SK-N-SH treated with all-trans-retinoic acid at 6 μM for 48 hours (cell line): ENCODE results near the gene NPR1.

Experiments used
- ATAC-seq: fragments of 200-7000 bp; cut with Tn5 transposase; 3 replicates; pipeline ENCODE4 v1.9.1; 2020; ENCODE audit warnings: mild to moderate bottlenecking, moderate library complexity
- ARNTL ChIP-seq: fragments of 450-650 bp; formaldehyde crosslinking; IDR thresholded peaks from 2 replicates; pipeline ENCODE4 v1.5.0; 2020; ENCODE audit warnings: low read depth, mild to moderate bottlenecking, moderate library complexity, borderline replicate concordance
- BACH2 ChIP-seq: fragments of 250-450 bp; sonication (Bioruptor Pico); IDR thresholded peaks from 2 replicates; pipeline ENCODE4 v1.9.0; 2021; ENCODE audit warnings: mild to moderate bottlenecking, borderline replicate concordance
- CREB5 ChIP-seq: fragments of 250-450 bp; sonication (Bioruptor Pico); IDR thresholded peaks from 2 replicates; pipeline ENCODE4 v1.5.1; 2020; ENCODE audit warnings: low read depth, mild to moderate bottlenecking, moderate library complexity
- CSDC2 ChIP-seq: fragments of 250-450 bp; sonication (Bioruptor Pico); IDR thresholded peaks from 2 replicates; pipeline ENCODE4 v1.5.0; 2020; ENCODE audit warnings: mild to moderate bottlenecking, moderate library complexity
- ESRRG ChIP-seq: fragments of 250-450 bp; sonication (Bioruptor Pico); IDR thresholded peaks from 2 replicates; pipeline ENCODE4 v1.6.1; 2021; ENCODE audit warnings: mild to moderate bottlenecking
- GLIS3 ChIP-seq: fragments of 250-450 bp; sonication (Bioruptor Pico); IDR thresholded peaks from 2 replicates; pipeline ENCODE4 v1.5.0; 2020; ENCODE audit warnings: mild to moderate bottlenecking, moderate library complexity
- ISL1 ChIP-seq: fragments of 250-450 bp; sonication (Bioruptor Pico); IDR thresholded peaks from 2 replicates; pipeline ENCODE4 v2.1.2; 2022; ENCODE audit warnings: mild to moderate bottlenecking, moderate library complexity
- OSR1 ChIP-seq: fragments of 250-450 bp; sonication (Bioruptor Pico); IDR thresholded peaks from 2 replicates; pipeline ENCODE4 v1.8.0; 2022; ENCODE audit warnings: moderate library complexity, mild to moderate bottlenecking, inconsistent platforms
- PATZ1 ChIP-seq: fragments of 250-450 bp; sonication (Bioruptor Pico); IDR thresholded peaks from 2 replicates; pipeline ENCODE4 v1.8.0; 2020; ENCODE audit warnings: mild to moderate bottlenecking, moderate library complexity, borderline replicate concordance
- POU6F1 ChIP-seq: fragments of 250-450 bp; sonication (Bioruptor Pico); IDR thresholded peaks from 2 replicates; pipeline ENCODE4 v1.8.0; 2021; ENCODE audit warnings: low read depth, mild to moderate bottlenecking, moderate library complexity, borderline replicate concordance
- RARB ChIP-seq: fragments of 250-450 bp; sonication (Bioruptor Pico); IDR thresholded peaks from 2 replicates; pipeline ENCODE4 v1.8.0; 2021; ENCODE audit warnings: mild to moderate bottlenecking, moderate library complexity
- TCF4 ChIP-seq: fragments of 250-450 bp; sonication (Bioruptor Pico); IDR thresholded peaks from 2 replicates; pipeline ENCODE4 v1.8.0; 2021; ENCODE audit warnings: mild to moderate bottlenecking, moderate library complexity, borderline replicate concordance
- TOX ChIP-seq: fragments of 250-450 bp; sonication (Bioruptor Pico); IDR thresholded peaks from 2 replicates; pipeline ENCODE4 v1.8.0; 2021; ENCODE audit warnings: mild to moderate bottlenecking, moderate library complexity, borderline replicate concordance
- ZC3H10 ChIP-seq: fragments of 250-450 bp; sonication (Bioruptor Pico); IDR thresholded peaks from 2 replicates; pipeline ENCODE4 v1.5.1; 2021; ENCODE audit warnings: mild to moderate bottlenecking, moderate library complexity
- ZFP3 ChIP-seq: fragments of 250-450 bp; sonication (Bioruptor Pico); IDR thresholded peaks from 2 replicates; pipeline ENCODE4 v1.5.0; 2020; ENCODE audit warnings: mild to moderate bottlenecking, moderate library complexity
- ZFP30 ChIP-seq: fragments of 450-650 bp; formaldehyde crosslinking; IDR thresholded peaks from 2 replicates; pipeline ENCODE4 v1.5.0; 2022; ENCODE audit warnings: mild to moderate bottlenecking, moderate library complexity
- ZNF70 ChIP-seq: fragments of 450-650 bp; formaldehyde crosslinking; IDR thresholded peaks from 2 replicates; pipeline ENCODE4 v1.5.0; 2020; ENCODE audit warnings: mild to moderate bottlenecking, moderate library complexity
- ZNF8 ChIP-seq: fragments of 450-650 bp; formaldehyde crosslinking; IDR thresholded peaks from 2 replicates; pipeline ENCODE4 v1.5.0; 2020; ENCODE audit warnings: mild to moderate bottlenecking, moderate library complexity
- TF ChIP-seq, protein P1 (sequence below): fragments of 250-450 bp; sonication (Bioruptor Pico); IDR thresholded peaks from 2 replicates; pipeline ENCODE4 v1.5.0; 2020; ENCODE audit warnings: mild to moderate bottlenecking, moderate library complexity

The NPR1 gene

GRCh38 chr1:153741986-153742385, 63.5 kb downstream of the NPR1 start (continued):
- TF ChIP-seq, protein P1, sequence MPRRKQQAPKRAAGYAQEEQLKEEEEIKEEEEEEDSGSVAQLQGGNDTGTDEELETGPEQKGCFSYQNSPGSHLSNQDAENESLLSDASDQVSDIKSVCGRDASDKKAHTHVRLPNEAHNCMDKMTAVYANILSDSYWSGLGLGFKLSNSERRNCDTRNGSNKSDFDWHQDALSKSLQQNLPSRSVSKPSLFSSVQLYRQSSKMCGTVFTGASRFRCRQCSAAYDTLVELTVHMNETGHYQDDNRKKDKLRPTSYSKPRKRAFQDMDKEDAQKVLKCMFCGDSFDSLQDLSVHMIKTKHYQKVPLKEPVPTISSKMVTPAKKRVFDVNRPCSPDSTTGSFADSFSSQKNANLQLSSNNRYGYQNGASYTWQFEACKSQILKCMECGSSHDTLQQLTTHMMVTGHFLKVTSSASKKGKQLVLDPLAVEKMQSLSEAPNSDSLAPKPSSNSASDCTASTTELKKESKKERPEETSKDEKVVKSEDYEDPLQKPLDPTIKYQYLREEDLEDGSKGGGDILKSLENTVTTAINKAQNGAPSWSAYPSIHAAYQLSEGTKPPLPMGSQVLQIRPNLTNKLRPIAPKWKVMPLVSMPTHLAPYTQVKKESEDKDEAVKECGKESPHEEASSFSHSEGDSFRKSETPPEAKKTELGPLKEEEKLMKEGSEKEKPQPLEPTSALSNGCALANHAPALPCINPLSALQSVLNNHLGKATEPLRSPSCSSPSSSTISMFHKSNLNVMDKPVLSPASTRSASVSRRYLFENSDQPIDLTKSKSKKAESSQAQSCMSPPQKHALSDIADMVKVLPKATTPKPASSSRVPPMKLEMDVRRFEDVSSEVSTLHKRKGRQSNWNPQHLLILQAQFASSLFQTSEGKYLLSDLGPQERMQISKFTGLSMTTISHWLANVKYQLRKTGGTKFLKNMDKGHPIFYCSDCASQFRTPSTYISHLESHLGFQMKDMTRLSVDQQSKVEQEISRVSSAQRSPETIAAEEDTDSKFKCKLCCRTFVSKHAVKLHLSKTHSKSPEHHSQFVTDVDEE (CRISPR knock-in tag), result no peak
- TF ChIP-seq ARNTL (CRISPR knock-in tag) (no peak), TCF4 (CRISPR knock-in tag) (no peak), CREB5 (no peak), BACH2 (CRISPR knock-in tag) (no peak), ZFP30 (CRISPR knock-in tag) (no peak)

- TF ChIP-seq ISL1 (CRISPR knock-in tag) (no peak), CSDC2 (no peak), ZFP3 (CRISPR knock-in tag) (no peak), RARB (CRISPR knock-in tag) (no peak), TCF4 (CRISPR knock-in tag) (no peak), CREB5 (no peak), ZFP30 (CRISPR knock-in tag) (no peak), TOX (no peak), POU6F1 (no peak), PATZ1 (no peak), GLIS3 (CRISPR knock-in tag) (no peak), BACH2 (CRISPR knock-in tag) (no peak), OSR1 (CRISPR knock-in tag) (no peak), ZNF8 (CRISPR knock-in tag) (no peak), ESRRG (CRISPR knock-in tag) (no peak), ZC3H10 (CRISPR knock-in tag) (no peak), ZNF70 (CRISPR knock-in tag) (no peak)
- TF ChIP-seq, protein P1 (CRISPR knock-in tag), result no peak
- ATAC-seq, result peak; percentile 32; the same call in 1 of the 3 replicates
These were observed 64.1 kb downstream of the NPR1 start for GRCh38 chr1:153742411-153743142.
